ENCODE data around the gene NOP56.

The NOP56 gene, protein sequence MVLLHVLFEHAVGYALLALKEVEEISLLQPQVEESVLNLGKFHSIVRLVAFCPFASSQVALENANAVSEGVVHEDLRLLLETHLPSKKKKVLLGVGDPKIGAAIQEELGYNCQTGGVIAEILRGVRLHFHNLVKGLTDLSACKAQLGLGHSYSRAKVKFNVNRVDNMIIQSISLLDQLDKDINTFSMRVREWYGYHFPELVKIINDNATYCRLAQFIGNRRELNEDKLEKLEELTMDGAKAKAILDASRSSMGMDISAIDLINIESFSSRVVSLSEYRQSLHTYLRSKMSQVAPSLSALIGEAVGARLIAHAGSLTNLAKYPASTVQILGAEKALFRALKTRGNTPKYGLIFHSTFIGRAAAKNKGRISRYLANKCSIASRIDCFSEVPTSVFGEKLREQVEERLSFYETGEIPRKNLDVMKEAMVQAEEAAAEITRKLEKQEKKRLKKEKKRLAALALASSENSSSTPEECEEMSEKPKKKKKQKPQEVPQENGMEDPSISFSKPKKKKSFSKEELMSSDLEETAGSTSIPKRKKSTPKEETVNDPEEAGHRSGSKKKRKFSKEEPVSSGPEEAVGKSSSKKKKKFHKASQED

DNA sequence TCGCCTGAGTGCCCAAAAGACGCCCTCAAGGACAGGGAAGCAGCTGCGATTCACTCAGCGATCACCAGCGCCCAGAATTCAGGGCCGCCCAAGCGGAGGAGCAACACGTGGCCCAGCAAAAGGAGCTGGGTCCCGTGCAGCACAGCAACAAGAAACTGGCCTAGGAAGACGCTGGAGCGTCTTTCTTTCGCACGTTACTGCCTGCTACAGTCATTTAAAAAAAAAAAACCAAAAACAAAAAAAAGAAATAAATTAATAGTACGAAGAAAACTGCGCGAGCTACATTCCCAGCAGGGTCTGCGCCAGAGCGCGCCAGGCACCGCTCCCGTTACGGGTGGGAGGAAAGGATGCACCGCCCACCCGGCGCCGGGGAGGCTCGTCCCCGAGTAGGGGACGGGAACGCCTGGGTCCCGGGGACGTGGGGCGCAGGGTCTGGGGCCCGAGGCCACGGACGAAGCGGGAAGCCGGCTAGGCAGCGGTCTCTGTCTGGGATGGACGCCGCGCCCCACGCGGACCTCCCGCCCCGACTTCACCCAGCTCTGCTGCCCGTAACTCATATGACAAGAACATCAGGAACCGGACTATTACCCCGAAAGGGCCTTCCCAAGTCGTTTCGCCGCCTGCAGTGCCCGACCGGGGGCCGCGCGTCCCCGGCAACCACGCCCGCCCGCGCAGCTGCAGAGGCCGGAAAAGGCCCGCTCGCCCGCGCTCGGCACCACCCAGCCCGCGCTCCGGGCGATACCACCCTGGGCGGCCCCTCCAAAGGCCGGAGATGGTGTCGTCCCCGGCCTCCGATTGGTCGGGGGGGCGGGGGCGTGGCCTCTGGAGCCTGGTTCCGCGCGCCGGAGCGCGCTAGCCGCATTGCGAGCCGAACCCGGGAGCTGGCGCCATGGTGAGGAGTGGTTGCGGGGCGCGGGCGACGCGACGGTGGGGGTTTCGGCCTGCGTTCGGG lies at the start of gene NOP56:
TSS of gene NOP56 (plus strand) at position 861 of the 952 bp plus-strand sequence. CDS start at position 890, 29 bp downstream.
- DNase-seq = peak; percentile 100

DNA sequence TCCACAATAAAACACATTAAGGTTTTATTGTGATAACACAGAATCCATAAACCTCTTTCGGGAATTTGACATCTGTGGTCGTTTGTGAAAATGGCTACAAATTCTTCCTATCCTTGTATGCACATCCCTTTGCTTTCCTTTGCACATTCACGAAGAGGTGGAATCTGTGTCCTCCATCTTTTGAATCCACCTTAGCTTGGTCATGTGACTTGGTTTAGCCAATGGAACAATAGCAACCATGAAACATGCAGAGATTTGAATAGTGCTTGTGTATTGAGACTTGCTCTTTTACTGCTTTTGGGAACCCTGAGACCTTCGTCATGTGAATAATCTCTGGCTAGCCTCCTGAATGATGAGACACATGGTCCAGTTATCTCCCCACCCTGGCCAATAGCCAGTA lies 49.7 kb upstream of the NOP56 start:
- no peak for DNase-seq

DNA sequence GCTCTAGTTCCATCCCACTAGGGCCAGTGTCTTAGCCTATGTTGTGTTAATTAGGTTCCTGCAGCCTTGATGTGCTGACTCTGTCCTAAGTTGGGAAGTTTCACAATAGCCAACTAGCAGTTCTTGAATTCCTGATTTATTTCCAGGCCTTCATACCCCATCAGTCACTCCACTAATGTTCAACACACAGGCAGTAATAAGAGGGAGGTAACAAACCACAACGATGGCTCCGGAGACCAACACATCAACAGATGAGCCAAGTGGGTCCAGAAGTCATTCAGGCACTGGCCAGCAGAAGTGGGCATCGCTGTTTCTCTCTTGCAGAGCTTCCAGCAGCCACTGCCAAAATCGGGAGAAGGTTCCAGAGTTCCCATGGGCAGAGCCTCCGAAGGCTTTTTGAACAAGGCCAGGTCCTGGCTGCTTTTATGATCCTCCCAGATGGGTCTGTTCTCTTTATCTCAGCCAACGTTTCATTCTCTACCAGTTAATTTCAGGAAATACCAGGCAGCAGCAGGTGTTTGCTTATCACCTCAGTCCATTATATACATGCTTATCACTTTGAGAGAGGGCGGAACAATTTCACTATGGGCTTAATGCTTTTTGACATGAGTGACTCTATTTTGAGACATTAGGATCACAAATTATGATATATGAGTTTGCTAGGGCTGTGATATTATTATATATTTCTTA lies 48.5 kb upstream of the NOP56 start:
- no peak for DNase-seq

DNA sequence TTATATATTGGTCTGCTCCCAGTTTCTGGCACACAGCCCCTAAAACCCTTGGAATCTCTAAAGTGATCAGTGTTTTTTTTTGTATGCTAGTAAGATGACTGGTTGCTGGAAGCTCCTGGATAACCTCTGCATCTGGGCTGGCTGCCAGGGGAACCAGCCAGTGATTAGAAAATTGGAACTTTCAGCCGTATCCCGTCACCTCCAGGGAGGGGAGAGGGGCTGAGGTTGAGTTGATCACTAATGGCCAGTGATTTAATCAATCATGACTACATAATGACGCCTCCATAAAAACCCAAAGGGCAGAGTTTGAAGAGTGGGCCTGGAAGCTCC lies 48.0 kb upstream of the NOP56 start:
- no peak for DNase-seq

DNA sequence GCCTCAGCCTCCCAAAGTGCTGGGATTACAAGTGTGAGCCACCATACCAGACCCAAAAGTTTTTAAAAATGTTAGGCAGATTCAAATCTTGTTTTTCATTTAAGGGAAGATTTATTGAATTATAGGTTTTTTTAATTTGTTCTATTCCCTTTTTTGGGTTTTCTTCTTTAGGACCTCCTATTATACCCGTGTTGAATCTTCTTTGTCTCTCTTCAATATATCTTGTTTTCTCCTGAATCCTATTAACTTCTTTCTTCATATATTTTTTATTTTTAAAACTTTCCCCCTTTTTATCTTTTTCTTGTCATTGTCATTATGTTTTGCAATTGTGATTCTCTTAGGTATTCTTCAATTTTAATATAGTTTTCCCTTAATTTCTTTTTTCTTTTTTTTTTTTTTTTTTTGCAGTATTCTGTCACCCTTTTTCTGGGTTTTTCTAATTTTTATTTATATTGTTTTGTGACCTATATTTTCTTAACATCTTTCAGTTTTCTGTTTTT lies 45.9 kb upstream of the NOP56 start:
- no peak for DNase-seq

DNA sequence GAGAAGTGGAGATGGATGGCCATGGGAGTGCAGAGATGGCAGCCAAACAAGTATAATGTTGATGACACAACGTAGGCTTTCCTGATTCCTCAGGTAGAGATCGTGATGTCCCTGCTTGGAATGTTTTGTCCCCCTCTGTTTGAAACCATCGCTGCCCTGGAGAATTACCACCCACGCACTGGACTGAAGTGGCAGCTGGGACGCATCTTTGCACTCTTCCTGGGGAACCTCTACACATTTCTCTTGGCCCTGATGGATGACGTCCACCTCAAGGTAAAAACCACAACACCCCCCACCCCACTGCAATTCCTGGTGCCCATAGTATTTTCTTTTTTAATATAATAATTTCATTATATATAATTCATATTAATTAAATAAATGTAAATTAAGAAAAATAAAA lies 42.1 kb upstream of the NOP56 start:
- no peak for DNase-seq

DNA sequence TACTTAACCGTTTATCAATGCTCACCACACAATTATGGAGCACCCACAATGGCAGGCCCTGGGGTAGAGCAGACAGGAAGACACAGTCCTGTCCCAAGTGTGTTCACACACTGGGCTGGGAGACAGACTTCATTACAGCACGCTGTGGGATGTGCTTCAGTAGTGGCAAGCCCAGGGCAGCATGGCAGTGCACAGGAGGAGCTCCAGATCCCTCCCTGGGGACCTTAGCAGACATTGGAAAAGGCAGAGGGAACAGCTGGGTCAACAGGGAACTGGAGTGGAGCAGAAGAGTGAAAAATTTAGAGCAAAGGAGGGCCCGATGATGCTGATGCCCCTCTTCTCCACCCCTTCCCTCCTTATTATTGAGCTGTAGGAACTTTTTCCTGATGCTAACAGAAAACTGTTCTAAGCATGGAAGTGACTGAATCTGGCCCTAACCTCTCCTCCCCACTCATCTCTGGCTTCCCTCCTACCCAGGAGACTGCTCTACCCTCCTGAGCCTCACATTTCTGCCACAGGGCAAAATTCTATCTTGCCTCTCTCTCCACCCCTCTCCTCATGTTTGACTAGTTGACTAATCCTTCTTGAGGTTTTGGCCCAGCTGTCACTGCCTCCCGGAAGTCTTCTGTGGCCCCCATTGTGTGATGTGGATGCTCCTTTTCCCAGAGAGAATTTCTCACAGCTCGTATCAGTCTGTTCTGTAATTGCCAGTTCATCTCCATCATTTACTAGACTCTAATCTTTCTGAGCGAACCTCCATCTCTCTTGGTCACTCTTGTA lies 41.3 kb upstream of the NOP56 start:
- DNase-seq = no peak

DNA sequence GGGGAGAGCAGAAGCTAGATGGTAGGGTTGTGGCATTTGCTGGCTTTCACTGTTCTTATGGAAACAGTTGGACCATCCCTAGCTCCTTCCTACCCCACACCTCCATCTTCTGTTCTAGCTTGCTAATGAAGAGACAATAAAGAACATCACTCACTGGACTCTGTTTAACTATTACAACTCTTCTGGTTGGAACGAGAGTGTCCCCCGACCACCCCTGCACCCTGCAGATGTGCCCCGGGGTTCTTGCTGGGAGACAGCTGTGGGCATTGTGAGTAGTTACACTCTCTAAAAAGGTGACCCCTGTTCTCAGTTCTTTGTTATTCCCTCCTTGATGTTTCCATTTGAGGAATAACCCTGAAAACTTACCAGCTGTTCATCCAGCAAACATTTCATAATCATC lies 40.4 kb upstream of the NOP56 start:
- no peak for DNase-seq

DNA sequence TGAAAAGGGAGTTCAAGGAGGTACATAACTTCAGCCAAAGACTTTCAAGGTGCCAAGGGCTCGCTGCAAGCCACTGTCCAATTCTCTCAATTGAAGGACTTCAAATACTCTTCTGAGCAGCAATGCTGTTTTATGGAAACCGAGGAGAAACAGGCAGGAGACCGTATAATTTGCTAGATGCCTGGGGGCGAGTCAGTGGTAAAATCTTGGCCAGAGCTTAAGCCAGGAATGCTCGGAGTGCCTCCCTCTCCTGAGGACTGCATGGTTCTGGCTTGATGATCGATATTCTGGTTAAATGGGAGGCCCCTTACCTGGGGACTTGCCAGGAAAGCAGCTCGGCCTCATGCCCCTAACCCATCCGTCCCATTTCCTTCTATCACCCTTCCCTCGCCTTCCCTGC lies 35.8 kb upstream of the NOP56 start:
- DNase-seq = no peak

DNA sequence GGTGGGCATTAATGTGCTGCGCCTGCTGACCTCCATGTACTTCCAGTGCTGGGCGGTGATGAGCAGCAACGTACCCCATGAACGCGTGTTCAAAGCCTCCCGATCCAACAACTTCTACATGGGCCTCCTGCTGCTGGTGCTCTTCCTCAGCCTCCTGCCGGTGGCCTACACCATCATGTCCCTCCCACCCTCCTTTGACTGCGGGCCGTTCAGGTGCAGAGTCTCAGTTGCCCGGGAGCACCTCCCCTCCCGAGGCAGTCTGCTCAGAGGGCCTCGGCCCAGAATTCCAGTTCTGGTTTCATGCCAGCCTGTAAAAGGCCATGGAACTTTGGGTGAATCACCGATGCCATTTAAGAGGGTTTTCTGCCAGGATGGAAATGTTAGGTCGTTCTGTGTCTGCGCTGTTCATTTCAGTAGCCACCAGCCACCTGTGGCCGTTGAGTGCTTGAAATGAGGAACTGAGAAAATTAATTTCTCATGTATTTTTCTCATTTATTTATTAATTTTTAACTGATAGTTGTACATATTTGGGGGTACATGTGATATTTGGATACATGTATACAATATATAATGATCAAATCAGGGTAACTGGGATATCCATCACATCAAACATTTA lies 35.2 kb upstream of the NOP56 start:
- DNase-seq = no peak

DNA sequence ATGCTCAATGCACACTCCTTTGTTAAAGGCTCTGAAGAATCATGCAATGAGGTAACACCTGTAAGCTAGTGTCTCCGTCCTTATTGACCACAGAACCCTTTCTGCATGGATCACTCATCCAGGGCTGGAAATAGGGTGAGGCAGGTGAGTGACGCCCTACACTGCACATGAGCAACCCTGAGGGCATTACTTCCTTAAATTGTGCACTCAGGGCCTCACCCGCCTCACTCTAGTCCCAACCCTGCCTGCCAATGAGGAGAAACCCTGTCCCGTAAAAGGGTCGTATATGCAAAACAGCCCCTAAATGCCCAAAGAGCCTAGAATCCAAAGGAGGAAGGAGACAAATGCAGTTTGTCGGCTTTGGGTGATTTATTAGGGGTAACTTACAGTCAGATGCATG lies 33.6 kb upstream of the NOP56 start:
- no peak for DNase-seq

DNA sequence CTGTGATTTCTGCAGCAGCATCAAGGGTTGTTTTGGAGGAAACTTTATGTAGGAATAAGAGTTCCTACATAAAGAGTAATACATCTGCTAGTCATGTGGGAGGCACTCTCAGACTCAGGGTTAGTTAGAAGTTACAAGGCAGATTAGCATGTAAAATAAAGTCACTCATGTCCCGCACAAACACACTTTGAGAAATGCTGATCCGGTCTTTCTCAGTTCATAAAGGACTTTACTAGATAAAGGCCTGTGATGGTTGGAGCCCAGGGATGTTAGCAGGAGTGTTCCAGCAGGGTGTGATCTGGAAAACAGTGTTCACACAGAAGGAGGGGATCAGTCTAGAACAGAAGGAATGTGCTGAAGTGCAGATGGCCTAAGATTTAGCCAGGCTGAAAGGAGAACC lies 33.1 kb upstream of the NOP56 start:
- DNase-seq = no peak

DNA sequence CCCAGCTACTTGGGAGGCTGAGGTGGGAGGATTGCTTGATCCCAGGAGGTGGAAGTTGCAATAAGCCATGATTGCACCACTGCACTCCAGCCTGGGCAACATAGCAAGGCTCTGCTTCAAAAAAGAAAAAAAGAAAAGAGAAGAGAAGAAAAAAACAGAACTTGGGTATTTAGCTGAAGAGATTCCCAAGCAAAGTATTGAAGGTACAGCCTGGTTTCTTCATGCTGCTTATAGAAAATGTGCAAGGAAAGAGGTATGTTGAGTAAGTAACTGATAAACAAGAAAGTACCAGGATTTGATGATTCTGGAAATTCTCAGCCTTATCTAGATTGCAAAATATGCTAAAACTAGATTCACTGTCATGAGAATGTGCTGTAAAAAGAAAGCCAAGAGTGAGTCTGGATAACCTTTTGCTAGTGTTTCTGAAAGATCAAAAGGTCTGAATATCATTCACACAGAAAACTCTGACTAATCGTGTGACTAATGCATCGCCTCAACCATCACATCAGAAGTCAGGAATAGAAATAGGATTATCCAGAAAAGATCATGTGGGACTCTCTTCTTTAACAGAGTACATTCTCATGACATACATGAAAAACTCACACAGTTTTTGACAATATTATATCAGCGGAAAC lies 32.4 kb upstream of the NOP56 start:
- no peak for DNase-seq

DNA sequence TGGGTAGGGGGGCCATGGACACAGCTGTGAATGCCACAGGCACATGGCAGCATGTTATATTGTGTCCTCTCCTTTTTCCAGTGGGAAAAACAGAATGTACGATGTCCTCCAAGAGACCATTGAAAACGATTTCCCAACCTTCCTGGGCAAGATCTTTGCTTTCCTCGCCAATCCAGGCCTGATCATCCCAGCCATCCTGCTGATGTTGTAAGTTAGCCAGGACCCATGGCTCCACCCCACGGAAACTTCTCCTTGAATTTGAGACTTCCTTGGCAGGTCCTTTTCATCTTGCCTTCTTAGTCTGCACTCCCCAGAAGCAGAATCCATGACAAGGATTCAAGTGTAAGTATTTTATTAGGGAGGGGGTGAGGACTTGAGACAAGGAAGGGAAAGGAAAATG lies 28.2 kb upstream of the NOP56 start:
- DNase-seq = no peak

DNA sequence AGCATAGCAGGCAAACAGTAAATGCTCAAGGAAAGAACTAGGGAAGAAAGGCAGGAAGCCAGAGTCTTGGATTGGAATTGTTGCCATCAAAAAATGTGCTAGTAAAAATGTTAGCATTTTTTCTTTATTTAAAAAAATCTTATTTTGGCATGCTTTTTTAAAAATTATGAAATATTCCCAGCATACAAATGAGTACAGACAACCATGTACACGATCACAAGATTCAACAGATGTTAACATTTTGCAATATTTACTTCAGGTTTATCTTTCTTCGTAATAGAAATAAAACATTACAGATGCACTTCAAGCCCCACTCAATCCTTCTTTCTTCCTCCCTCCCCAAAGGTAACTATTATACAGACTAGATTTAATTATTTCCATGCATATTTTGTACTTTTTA lies 27.4 kb upstream of the NOP56 start:
- DNase-seq = no peak

DNA sequence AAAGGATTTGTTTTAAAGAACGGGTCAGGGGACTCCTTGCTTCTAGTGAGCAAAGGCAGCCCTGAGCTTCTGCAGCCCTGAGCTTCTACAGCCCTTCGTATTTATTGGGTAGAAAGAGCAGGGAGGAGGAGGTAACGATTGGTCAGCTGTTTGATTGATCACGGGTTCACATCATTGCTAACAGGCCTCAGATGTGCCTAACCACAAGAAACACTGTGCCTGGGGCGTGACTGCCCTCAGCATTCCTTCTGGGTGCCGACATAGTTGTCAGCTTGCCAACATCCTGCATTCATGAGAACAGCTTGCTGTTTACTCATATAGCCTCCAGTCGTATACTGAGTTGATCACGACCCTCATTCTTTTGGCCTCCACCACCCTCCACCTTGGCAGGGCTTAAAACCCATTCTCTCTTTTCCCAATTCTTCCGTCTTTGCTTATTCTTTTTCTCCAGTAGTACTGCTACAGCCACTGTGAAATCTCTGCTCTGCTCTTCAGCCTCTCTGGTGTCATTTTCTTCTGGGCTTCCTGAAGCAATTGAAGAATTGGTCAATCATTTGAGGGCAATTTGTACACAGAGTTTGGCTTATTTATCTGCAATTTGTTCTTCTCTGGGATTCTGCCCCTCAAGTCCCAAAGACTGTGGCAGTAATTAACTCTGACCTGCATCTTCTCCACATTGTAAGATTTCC lies 25.4 kb upstream of the NOP56 start:
- no peak for DNase-seq

DNA sequence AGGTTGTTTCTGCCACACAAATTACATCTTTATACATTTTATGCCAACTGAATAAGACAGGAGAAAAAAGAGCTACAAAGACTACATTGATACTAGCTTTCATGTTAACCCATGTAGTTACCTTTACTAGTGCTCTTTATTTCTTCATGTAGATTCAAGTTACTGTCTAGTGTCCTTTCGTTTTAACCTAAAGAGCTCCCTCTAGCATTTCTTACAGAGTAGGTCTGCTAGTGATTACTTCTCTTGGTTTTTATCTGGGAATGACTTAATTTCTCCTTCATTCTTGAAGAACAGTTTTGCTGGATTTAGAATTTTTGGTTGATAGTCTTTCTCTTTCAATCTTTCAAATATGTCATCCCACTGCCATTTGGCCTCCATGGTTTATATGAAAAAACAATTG lies 21.2 kb upstream of the NOP56 start:
- no peak for DNase-seq

DNA sequence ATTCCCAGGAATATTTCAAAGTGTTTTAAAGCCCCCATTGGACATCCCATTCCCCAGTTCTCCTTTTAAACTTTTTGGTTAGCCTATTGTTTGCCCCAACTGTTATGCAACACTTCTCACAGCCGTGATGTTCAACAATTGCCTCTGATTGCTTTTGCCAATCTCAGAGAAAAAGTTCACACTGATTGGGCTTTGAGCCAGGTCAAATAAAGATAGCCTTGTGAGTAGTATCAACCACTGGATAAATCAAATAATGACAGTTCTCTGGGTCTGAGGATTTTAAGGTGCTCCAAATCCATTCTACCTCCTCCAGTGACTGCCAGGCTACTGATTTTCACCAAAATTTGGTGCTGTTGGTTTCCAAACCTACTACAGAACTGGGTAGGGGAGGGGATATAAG lies 19.1 kb upstream of the NOP56 start:
- no peak for DNase-seq

DNA sequence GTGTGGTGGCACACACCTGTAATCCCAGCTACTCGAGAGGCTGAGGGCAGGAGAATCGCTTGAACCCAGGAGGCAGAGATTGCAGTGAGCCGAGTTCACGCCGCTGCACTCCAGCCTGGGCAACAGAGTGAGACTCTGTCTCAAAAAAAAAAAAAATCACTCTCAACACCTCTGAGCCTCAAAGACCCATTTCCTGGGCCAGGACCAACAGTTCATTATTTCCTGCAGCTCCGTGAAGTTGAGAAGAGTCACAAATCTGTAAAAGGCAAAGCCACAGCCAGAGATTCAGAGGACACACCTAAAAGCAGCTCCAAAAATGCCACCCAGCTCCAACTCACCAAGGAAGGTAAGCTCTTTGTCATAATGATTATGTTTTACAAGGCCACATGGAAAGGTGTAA lies 15.2 kb upstream of the NOP56 start:
- no peak for DNase-seq

DNA sequence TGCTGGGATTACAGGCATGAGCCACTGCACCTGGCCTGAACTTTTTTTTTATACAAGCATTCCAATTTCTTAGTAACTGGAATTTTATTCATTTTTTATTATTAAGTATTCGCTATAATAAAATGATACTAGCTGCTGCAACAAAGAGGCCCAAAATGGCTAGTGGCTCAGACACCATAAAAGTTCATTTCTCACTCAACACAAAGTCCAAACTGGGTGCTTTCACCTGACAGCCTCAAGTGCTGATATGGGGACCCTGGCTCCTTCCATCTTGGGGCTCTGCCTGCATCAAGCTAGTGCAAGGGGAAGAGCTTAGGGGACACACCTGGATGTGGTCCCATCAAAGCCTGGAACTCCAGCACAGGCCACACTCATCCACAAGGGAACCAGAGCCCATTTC lies 12.2 kb upstream of the NOP56 start:
- DNase-seq = no peak

DNA sequence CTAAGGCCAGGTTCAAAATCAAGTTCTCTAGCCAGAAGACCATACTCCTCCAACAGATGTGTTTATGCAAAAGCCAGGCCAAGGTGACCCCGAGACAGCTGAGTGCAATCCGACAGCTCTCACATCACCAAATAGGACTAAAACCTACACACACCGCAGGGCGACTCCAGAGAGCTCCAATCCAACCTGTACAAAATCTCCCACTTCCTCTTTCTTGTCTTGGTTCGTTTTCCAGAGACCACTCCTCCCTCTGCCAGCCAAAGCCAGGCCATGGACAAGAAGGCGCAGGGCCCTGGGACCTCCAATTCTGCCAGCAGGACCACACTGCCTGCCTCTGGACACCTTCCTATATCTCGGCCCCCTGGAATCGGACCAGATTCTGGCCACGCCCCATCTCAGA lies 11.5 kb upstream of the NOP56 start:
- DNase-seq = no peak

All from activated CD8-positive, alpha-beta memory T cell treated with anti-CD3 and anti-CD28 coated beads for 24 hours (primary cell).